HG03378 (cell line): ENCODE results near the gene MRPS25.
"Not testable (repeated sequence)": the region's sequence is repeated elsewhere in the genome, so short reads cannot be mapped to it uniquely, and the experiment has no call there.

Experiments
- ATAC-seq: cut with Tn5 transposase; IDR thresholded peaks from one replicate; pipeline ENCODE4 v1.9.1; 2021; ENCODE audit warnings: mild to moderate bottlenecking, moderate library complexity; ENCODE audit not compliant: unreplicated experiment

The MRPS25 gene

GRCh38 chr3:15044326-15044725 is 20.8 kb downstream of the MRPS25 start:
- no peak for ATAC-seq

GRCh38 chr3:15043408-15044171 is 21.5 kb downstream of the MRPS25 start:
- ATAC-seq = no peak

GRCh38 chr3:15042936-15043335 is 22.2 kb downstream of the MRPS25 start:
- no peak for ATAC-seq

- no peak for ATAC-seq
Measured at GRCh38 chr3:15041950-15042349, 23.2 kb downstream of the MRPS25 start.

- no peak for ATAC-seq
Measured at GRCh38 chr3:15040844-15041243, 24.3 kb downstream of the MRPS25 start.

- ATAC-seq = no peak
Measured at GRCh38 chr3:15038306-15038705, 26.8 kb downstream of the MRPS25 start.

GRCh38 chr3:15033103-15033502 is 32.0 kb downstream of the MRPS25 start:
- no peak for ATAC-seq

- ATAC-seq = no peak
Measured at GRCh38 chr3:15032650-15033049, 32.5 kb downstream of the MRPS25 start.

- ATAC-seq = no peak
Measured at GRCh38 chr3:15029625-15030024, 35.5 kb downstream of the MRPS25 start.

- no peak for ATAC-seq
Measured at GRCh38 chr3:15023719-15024118, 41.4 kb downstream of the MRPS25 start.

GRCh38 chr3:15023249-15023648 is 41.9 kb downstream of the MRPS25 start:
- ATAC-seq = no peak

- ATAC-seq = no peak
Measured at GRCh38 chr3:15017191-15017590, 47.9 kb downstream of the MRPS25 start.

- ATAC-seq = no peak
Measured at GRCh38 chr3:15015456-15015855, 49.7 kb downstream of the MRPS25 start.

- ATAC-seq = no peak
Measured at GRCh38 chr3:15014606-15015328, 50.3 kb downstream of the MRPS25 start.

- ATAC-seq = no peak
Measured at GRCh38 chr3:15011174-15011573, 53.9 kb downstream of the MRPS25 start.

- ATAC-seq = no peak
Measured at GRCh38 chr3:15010664-15011063, 54.5 kb downstream of the MRPS25 start.

- no peak for ATAC-seq
Measured at GRCh38 chr3:15009167-15009566, 55.9 kb downstream of the MRPS25 start.

- ATAC-seq = no peak
Measured at GRCh38 chr3:15007681-15008141, 57.4 kb downstream of the MRPS25 start.

- not testable (repeated sequence) for ATAC-seq
Measured at GRCh38 chr3:14999182-14999581, 65.9 kb downstream of the MRPS25 start.
